Loucy (cell line): ENCODE measurements around the gene DIPK1B.

Source experiments
- EZH2phosphoT487 ChIP-seq: fragments of 200-600 bp; IDR thresholded peaks from 2 replicates; pipeline ENCODE4 v1.6.1; 2018; ENCODE audit warnings: antibody characterized with exemption, mild to moderate bottlenecking, moderate library complexity, borderline replicate concordance
- TF ChIP-seq, protein P1 (sequence below): fragments of 200-600 bp; sonication (generic); conservative IDR thresholded peaks from 2 replicates; pipeline ENCODE4 v1.5.1; 2014; ENCODE audit warnings: mild to moderate bottlenecking, antibody characterized with exemption, low read length

- TF ChIP-seq, protein P1, sequence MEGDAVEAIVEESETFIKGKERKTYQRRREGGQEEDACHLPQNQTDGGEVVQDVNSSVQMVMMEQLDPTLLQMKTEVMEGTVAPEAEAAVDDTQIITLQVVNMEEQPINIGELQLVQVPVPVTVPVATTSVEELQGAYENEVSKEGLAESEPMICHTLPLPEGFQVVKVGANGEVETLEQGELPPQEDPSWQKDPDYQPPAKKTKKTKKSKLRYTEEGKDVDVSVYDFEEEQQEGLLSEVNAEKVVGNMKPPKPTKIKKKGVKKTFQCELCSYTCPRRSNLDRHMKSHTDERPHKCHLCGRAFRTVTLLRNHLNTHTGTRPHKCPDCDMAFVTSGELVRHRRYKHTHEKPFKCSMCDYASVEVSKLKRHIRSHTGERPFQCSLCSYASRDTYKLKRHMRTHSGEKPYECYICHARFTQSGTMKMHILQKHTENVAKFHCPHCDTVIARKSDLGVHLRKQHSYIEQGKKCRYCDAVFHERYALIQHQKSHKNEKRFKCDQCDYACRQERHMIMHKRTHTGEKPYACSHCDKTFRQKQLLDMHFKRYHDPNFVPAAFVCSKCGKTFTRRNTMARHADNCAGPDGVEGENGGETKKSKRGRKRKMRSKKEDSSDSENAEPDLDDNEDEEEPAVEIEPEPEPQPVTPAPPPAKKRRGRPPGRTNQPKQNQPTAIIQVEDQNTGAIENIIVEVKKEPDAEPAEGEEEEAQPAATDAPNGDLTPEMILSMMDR = no peak
- no peak for TF ChIP-seq EZH2phosphoT487
These were observed 11.6 kb downstream of the DIPK1B start for GRCh38 chr9:136723989-136724388.
